GM19452 (cell line): ENCODE results near the gene IPO9.
"Not testable (repeated sequence)": the region's sequence is repeated elsewhere in the genome, so short reads cannot be mapped to it uniquely, and the experiment has no call there.

Experiments used
- ATAC-seq: cut with Tn5 transposase; IDR thresholded peaks from one replicate; pipeline ENCODE4 v1.9.1; 2021; ENCODE audit not compliant: unreplicated experiment

IPO9 gene

DNA sequence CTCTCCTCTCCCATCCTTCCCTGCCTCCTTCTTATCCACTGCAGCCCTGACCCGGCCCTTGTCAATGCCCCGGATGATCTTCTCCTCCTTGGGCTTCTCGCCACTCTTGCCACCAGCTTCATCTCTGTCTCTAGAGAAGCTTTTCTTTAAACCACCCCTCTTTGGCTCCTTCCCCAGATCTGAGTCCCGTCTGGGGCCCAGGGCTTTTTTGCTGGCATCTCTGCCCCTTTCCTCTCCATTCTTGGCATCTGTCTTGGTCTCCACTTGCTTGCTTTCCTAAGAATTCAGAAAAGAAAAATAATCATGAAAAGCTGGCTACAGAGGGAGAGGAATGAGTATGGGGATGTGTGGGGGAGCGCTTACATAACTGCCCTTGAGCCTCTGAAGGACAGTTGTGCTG lies 71.5 kb downstream of the IPO9 start:
- no peak for ATAC-seq

- not testable (repeated sequence) for ATAC-seq
These were observed 72.1 kb downstream of the IPO9 start for GRCh38 chr1:201901036-201901435.

- no peak for ATAC-seq
These were observed 73.2 kb downstream of the IPO9 start for GRCh38 chr1:201902198-201902597.

DNA sequence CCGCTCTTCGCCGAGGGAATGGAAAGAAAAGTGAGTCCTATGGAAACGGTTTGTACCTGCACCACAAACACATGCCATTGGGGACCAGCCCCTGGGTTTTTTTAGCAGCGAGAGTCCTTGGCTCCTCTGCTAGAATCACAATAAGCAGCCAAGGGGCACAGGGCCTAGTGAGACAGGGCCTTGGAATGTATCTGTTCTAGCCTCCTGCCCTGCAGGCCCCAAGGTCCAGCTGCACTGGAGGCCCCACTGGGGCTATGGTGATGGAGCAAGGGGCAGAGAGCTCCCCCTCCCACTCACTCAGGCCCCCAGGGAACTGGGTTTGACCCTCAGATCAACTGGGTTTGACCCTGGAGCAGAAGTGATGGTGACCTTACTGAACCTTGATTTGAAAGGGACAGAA lies 74.2 kb downstream of the IPO9 start:
- no peak for ATAC-seq

- ATAC-seq, result no peak
These were observed 75.6 kb downstream of the IPO9 start for GRCh38 chr1:201904579-201904978.

DNA sequence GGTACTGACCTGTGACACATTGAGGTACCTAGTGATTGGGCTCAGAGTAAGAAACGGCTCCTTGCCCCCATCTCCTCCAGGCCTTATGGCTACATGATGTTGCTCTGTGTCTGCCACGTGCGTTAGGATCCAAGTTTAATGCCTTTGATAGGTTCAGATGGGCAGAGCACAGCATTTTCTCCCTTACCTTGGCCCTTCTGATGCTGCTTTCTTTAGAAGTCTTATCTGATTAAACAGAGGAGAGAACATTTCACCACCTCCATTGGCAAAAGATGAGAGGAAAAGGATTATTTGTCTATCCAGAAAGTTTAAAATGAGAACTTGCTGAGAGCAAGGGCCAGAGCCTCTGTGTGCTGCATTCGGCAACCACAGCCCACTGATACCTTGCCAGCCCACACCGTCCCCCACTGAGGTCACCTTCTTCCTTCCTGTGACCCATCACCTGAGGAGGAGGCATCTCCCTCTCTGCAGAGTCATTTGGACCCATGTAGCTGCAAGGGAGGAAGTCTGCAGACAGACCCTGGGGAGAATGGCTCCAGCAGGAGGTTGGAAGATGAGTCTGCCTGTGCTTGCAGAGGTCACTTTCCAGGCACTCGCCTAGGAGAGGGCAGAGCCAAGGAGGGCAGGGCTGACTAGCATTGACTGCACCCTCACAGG lies 76.4 kb downstream of the IPO9 start:
- ATAC-seq, result no peak

- no peak for ATAC-seq
These were observed 77.4 kb downstream of the IPO9 start for GRCh38 chr1:201906336-201906735.

- no peak for ATAC-seq
These were observed 78.7 kb downstream of the IPO9 start for GRCh38 chr1:201907621-201908020.

DNA sequence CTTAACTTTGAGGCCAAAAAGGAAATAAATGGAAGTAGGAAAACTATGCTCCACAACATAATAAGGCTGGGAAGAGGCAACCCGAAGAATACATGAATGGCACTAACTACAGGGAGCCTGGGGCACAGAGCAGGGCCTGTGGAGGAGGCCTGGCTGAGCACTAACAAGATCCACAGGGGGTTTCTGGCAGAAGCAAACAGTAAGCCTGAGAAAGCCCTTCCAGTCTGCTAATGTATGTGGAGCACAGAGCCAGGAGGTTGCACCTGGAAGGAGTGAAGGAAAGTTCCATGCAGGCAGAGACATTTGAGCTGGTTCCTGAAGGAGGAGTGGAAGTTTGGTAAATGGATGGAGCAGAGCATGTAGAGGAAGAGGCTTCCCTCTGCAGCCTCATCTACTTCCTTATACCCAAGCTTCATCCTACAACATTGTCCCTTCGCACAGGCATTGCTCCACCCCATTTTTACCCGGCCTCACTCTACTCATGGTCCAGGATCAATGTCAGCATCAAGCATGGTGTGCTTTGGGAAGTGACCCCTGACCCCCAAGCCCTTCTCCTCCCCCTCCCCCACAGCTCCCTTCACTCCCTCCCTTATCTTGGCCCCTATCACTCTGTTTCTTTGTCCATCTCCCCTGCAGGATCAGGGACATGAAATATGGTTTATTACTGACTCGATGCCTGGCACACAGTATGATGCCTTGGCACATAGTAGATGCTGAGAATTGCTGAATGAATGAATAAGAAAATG lies 83.0 kb downstream of the IPO9 start:
- ATAC-seq, result no peak

DNA sequence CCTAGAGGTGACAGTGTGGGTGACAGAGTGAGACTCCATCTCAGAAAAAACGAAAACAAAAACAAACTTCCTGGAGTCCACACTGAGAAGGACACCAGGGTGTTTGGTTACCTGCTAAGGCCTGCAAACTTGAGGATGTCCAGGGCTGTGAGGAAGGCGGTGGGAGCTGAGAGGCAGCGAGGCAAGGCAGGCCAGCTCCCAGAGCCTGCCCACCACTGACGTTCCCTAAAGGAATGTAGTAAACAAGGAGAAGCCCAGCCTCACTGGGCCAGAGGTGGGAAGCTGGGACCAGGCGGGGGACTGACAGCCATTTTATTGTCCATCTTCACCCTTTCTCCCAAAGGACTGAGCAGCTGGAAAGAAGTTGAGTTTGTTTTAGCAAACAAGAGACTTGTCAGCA lies 83.9 kb downstream of the IPO9 start:
- ATAC-seq, result no peak

DNA sequence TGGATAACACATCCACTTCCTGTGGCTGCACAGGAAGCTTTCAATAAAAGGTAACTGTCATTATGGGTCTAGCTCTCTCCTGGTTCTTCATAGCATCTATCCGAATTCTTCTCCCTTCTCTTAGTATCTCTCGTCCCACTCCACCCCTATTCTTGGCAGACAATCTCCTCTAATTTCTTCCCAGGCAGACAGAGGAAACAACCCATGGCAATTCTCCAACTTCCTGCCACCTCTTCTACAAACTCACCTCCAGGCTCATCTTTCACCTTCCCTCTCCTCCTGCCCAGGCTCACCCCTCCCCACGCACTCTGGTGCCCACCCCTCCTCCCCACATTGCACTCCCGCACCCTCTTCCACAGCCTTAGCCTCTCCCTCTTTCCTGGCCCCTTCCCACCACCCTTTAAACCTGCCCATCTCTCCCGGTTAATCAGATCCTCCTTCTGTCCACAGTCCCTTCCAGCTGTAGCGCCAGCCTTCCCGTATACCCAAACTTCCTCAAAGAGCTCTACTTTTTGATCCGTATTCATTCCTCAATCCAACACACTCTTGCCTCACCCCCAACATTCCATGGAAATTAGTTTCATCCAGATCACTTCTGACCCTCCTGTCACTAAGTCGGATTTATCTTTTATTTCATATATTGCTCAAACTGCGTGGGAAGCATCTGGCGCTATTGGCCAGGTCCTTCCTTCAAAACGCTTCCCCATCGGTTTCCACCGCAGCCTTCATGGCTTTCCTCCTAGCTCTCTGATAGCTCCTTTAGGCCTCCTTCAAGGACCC lies 85.7 kb downstream of the IPO9 start:
- no peak for ATAC-seq

DNA sequence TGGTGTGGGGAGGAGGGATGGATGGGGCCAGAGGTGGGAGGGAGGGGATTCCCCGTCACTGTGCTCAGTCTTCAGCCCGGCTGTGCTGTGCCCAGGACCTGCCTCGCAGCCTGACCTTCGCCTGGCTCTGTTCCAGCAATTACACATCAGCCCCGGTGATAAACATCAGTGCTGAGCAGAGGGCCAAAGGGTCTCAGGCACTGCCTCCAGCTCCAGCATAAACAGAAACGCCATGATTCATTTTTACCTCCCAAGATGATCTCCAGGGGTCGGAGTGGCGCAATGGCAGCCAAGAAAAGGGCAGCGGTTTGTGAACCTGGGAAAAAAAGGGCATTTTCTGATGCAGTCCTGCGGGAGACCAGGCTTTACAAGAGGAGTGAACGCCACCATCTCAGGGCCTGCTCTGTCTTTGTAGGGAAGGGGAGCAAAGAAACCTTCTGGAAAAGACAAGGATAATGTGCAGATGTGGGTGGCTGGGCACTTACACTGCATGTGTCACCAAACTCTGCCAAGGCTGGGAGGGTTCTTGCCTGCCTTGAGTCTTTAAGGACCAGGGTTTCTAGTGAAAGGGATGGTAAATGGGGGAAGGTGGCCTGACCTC lies 87.8 kb downstream of the IPO9 start:
- no peak for ATAC-seq

- no peak for ATAC-seq
These were observed 88.5 kb downstream of the IPO9 start for GRCh38 chr1:201917362-201918033.

DNA sequence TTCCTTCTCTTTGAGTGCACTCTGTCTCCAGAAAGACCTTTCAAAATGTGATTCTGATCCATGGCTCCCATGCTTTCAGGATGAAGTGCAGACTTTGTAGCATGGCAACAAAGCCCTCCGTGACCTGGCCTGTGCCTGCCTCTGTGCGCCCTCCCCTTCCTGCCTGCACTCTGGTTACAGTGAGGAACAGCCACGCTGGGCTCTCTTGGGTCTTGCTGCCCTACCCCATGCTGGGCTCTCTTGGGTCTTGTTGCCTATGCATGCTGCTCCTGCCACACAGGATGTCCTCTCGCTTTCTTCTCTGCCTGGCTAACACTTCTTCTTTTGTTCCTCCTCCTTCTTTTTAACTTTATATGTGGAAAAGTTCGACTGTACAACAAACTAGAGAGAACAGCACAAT lies 89.4 kb downstream of the IPO9 start:
- ATAC-seq, result no peak

DNA sequence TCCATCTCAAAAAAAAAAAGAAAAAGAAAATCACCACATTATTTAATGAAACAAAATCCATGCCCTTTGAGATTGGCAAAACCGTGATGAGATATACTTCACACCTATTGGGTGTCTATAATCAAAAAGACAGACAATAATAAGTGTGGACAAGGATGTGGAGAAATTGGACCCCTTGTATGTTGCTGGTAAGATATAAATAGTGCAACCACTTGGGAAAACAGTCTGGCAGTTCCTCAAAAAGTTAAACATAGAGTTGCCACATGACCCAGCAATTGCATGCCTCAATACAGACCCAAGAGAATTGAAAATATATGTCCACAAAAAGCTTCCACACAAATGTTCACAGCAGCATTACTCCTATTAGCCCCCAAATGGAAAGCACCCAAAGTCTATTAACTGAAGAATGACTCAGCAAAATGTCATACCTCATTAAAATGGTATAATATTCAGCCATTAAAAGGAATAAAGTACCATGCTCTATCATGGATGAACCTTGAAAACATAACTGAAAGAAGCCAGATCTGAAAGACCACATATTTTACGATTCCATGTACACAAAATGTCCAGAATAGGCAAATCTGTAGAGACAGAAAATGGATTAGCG lies 93.1 kb downstream of the IPO9 start:
- ATAC-seq, result no peak

DNA sequence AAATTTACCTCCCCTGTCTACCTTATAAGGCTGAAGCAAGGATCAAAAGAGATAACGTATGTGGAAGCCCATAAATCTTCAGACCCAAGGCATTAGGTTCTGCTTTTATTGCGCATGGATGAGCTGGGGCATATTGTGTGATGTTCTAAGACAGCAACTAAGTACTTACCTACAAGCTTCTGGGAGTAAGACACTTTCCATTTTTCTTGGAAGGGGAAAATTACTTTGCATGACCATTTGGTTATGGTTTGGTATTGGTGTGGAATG lies 96.3 kb downstream of the IPO9 start:
- ATAC-seq, result no peak

DNA sequence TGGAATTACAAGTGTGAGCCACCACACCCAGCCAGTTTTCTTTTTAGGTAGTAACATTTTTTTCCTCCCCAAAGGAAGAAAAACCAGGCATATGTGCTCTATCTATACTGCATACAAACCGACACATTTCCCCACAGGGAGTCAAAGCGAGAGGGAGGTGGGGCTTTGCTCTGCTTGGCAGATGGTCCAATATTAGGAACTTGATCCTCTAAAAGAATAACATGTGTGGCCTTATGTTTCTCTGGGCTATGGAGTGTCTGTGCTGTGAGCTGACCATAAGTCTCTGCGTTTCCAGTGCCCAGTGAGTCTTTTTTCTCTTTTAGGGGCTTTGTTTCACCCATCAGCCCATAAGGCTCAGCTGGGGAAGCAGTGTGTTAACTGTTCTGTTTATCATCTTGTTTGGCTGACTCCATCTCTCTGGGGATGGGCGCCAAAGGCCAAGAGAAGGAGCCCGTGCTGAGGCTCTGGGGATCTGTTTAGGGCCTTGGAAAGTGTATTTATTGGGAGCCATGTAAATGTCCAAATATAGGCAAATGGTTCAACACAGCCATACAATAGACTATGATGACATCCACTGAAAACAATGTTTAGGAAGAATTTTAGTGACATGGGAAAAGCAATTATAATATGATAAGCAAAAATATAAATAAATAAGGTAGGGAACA lies 97.2 kb downstream of the IPO9 start:
- ATAC-seq, result no peak

- ATAC-seq, result no peak
These were observed 99.3 kb downstream of the IPO9 start for GRCh38 chr1:201928266-201928665.

DNA sequence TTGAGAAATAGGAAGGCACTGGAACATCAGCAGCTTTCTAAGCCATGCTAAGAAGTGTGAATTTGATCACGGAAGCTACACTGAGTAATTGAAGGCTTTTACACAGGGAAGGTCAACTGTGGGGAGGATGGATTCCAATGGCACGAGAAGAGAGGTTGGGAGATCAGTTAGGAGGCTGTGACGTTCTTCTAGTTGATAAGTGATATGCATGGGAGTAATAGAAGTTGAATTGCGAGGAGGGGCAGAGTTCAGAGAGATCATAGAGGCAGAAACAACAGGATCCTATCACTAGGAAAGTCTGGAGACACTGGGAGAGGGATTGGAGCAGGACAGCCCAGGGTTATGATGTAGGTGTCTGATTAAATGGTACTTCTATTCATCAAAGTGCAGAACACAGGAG lies 101.2 kb downstream of the IPO9 start:
- no peak for ATAC-seq

DNA sequence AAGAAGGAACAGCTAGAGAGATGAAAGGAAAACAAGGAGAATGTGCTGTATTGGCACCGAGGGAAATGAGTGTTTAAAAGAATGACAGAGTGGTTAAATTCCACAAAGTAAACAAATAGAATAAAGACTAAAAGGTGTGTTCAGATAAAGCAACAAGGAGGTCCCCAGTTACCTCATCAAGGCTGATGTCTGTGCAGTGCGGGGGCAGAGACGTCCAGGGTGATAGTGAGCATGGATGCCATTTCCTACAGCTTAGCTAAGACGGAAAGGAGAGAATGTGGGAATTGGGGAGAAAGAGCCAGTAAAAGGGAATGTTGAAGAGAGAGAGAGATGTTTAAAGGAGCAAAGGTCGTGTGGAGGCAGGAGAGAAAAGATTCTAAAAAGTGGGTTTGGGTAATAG lies 101.8 kb downstream of the IPO9 start:
- no peak for ATAC-seq
